ENCODE results near the gene VRK2. TPM values are rescaled to one million over a fixed set of nuclear protein-coding genes. Genes with fewer than 3 reads are reported as not detected.
"Not testable (repeated sequence)": the region's sequence is repeated elsewhere in the genome, so short reads cannot be mapped to it uniquely, and the experiment has no call there.

VRK2 gene
- total RNA-seq, 1 donor from 2014 or later: 30.9 TPM

GRCh38 chr2:58047961-58048360, 1.4 kb downstream of the VRK2 start:
- intact Hi-C loops (cut with DNase I): no loop called here
- no peak for ATAC-seq (ENCODE audit: poor library complexity)
- DNase-seq: no peak

GRCh38 chr2:58051445-58051844, 4.8 kb downstream of the VRK2 start:
- ATAC-seq (ENCODE audit: poor library complexity) (no peak), DNase-seq (no peak)
- intact Hi-C loops (cut with DNase I): no loop called here

- DNase-seq (no peak), ATAC-seq (ENCODE audit: poor library complexity) (no peak)
- intact Hi-C loops (cut with DNase I): no loop called here
Observed at GRCh38 chr2:58052978-58053377, 6.4 kb downstream of the VRK2 start.

- intact Hi-C loops (cut with DNase I): no loop called here
- ATAC-seq (ENCODE audit: poor library complexity) (no peak), DNase-seq (no peak)
Observed at GRCh38 chr2:58054264-58054663, 7.7 kb downstream of the VRK2 start.

GRCh38 chr2:58055033-58055786, 8.6 kb downstream of the VRK2 start:
- DNase-seq: no peak
- intact Hi-C loops (cut with DNase I): no loop called here
- ATAC-seq (ENCODE audit: poor library complexity): peak; percentile 25

- DNase-seq (no peak), ATAC-seq (ENCODE audit: poor library complexity) (peak; percentile 85)
- intact Hi-C loops (cut with DNase I): no loop called here
Observed at GRCh38 chr2:58056192-58056916, 9.7 kb downstream of the VRK2 start.

GRCh38 chr2:58057707-58058530, 11.3 kb downstream of the VRK2 start:
- no peak for DNase-seq
- intact Hi-C loops (cut with DNase I): no loop called here
- no peak for ATAC-seq (ENCODE audit: poor library complexity)

- no peak for DNase-seq
- ATAC-seq (ENCODE audit: poor library complexity): no peak
- intact Hi-C loops (cut with DNase I): no loop called here
Observed at GRCh38 chr2:58063641-58064040, 17.0 kb downstream of the VRK2 start.

- DNase-seq (no peak), ATAC-seq (ENCODE audit: poor library complexity) (no peak)
- intact Hi-C loops (cut with DNase I): no loop called here
Observed at GRCh38 chr2:58064086-58064485, 17.5 kb downstream of the VRK2 start.

- ATAC-seq (ENCODE audit: poor library complexity): no peak
- no peak for DNase-seq
- intact Hi-C loops (cut with DNase I): no loop called here
Observed at GRCh38 chr2:58065248-58065647, 18.6 kb downstream of the VRK2 start.

- no peak for ATAC-seq (ENCODE audit: poor library complexity)
- no peak for DNase-seq
- intact Hi-C loops (cut with DNase I): no loop called here
Observed at GRCh38 chr2:58067001-58067400, 20.4 kb downstream of the VRK2 start.

GRCh38 chr2:58070765-58071164, 24.2 kb downstream of the VRK2 start:
- no peak for ATAC-seq (ENCODE audit: poor library complexity)
- intact Hi-C loops (cut with DNase I): no loop called here
- no peak for DNase-seq

GRCh38 chr2:58072102-58072501, 25.5 kb downstream of the VRK2 start:
- intact Hi-C loops (cut with DNase I): no loop called here
- ATAC-seq (ENCODE audit: poor library complexity) (no peak), DNase-seq (no peak)

GRCh38 chr2:58073008-58073407, 26.4 kb downstream of the VRK2 start:
- ATAC-seq (ENCODE audit: poor library complexity) (no peak), DNase-seq (no peak)

GRCh38 chr2:58073751-58074150, 27.1 kb downstream of the VRK2 start:
- DNase-seq (no peak), ATAC-seq (ENCODE audit: poor library complexity) (no peak)
- intact Hi-C loops (cut with DNase I): no loop called here

More at GRCh38 chr2:58073008-58073407, 26.4 kb downstream of the VRK2 start:
- intact Hi-C loops (cut with DNase I): no loop called here

- intact Hi-C loops (cut with DNase I): no loop called here
- DNase-seq (no peak), ATAC-seq (ENCODE audit: poor library complexity) (no peak)
Observed at GRCh38 chr2:58081000-58081399, 34.4 kb downstream of the VRK2 start.

- ATAC-seq (ENCODE audit: poor library complexity) (no peak), DNase-seq (no peak)
- intact Hi-C loops (cut with DNase I): no loop called here
Observed at GRCh38 chr2:58089081-58089480, 42.5 kb downstream of the VRK2 start.

GRCh38 chr2:58092772-58093171, 46.2 kb downstream of the VRK2 start:
- ATAC-seq (ENCODE audit: poor library complexity); intact Hi-C loops (cut with DNase I); DNase-seq: not testable (repeated sequence)

GRCh38 chr2:58097025-58097424, 50.4 kb downstream of the VRK2 start:
- DNase-seq: no peak
- intact Hi-C loops (cut with DNase I): no loop called here
- ATAC-seq (ENCODE audit: poor library complexity): no peak

Measured in Right ventricle myocardium superior (tissue), 1 donor.